ENCODE results near the gene MBD2.

DNA sequence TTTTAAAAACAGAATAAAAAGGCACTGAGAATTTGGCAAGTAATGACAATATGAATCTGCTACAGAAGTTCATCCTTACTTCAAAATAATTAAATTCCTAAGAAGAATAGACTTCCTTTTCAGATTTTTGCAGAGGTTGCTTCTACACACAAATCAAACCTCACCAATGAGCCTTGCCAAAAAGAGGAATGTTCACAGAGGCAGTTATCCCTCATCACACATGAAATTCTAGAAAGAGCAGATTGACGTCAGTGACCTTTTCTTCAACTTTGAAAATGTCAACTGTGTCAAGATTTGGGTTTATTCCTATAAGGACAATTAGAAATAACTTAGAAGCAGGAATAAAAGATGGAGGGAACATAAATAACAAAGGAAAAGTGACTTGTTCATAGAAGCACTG lies 64.6 kb downstream of the MBD2 start:
- TF ChIP-seq EGR1 (IDR thresholded peaks at IDR 0.05): no peak
- TF ChIP-seq EP300 (IDR thresholded peaks at IDR 0.05; ENCODE audit: borderline replicate concordance): no peak
- TF ChIP-seq FOXM1 (IDR thresholded peaks at IDR 0.05; ENCODE audit: borderline replicate concordance, low read depth): no peak
- no peak for TF ChIP-seq NFIC (IDR thresholded peaks at IDR 0.05)
- TF ChIP-seq TAF1 (IDR thresholded peaks at IDR 0.05; ENCODE audit: low read depth): no peak
- no peak for TF ChIP-seq CEBPB (IDR thresholded peaks at IDR 0.05)
- TF ChIP-seq, protein P1, sequence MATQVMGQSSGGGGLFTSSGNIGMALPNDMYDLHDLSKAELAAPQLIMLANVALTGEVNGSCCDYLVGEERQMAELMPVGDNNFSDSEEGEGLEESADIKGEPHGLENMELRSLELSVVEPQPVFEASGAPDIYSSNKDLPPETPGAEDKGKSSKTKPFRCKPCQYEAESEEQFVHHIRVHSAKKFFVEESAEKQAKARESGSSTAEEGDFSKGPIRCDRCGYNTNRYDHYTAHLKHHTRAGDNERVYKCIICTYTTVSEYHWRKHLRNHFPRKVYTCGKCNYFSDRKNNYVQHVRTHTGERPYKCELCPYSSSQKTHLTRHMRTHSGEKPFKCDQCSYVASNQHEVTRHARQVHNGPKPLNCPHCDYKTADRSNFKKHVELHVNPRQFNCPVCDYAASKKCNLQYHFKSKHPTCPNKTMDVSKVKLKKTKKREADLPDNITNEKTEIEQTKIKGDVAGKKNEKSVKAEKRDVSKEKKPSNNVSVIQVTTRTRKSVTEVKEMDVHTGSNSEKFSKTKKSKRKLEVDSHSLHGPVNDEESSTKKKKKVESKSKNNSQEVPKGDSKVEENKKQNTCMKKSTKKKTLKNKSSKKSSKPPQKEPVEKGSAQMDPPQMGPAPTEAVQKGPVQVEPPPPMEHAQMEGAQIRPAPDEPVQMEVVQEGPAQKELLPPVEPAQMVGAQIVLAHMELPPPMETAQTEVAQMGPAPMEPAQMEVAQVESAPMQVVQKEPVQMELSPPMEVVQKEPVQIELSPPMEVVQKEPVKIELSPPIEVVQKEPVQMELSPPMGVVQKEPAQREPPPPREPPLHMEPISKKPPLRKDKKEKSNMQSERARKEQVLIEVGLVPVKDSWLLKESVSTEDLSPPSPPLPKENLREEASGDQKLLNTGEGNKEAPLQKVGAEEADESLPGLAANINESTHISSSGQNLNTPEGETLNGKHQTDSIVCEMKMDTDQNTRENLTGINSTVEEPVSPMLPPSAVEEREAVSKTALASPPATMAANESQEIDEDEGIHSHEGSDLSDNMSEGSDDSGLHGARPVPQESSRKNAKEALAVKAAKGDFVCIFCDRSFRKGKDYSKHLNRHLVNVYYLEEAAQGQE (IDR thresholded peaks at IDR 0.05; ENCODE audit: low read depth): no peak
- no peak for TF ChIP-seq ZBTB7A (IDR thresholded peaks at IDR 0.05; ENCODE audit: low read depth)
- no peak for TF ChIP-seq TEAD4 (IDR thresholded peaks at IDR 0.05)
- TF ChIP-seq, protein P2, sequence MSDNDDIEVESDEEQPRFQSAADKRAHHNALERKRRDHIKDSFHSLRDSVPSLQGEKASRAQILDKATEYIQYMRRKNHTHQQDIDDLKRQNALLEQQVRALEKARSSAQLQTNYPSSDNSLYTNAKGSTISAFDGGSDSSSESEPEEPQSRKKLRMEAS (IDR thresholded peaks at IDR 0.05): no peak
- TF ChIP-seq RAD21 (IDR thresholded peaks at IDR 0.05; ENCODE audit: low read depth): no peak

Data from Ishikawa (cell line).